Mucosa of rectum (tissue), 2 donors: Measurements from ENCODE around the gene EHBP1.

Experiments
- H3K27ac ChIP-seq, 2 donors: one replicate each; pipeline ENCODE4 v1.7.0; 2013; ENCODE audit warnings: inconsistent platforms in 2 of 2, low read depth in 2 of 2, low read length in 2 of 2
- H3K27me3 ChIP-seq, 2 donors: one replicate each; pipeline ENCODE4 v1.7.0; 2013; ENCODE audit warnings: low read length in 2 of 2; ENCODE audit not compliant: control insufficient read depth in 2 of 2, insufficient read depth in 2 of 2
- H3K36me3 ChIP-seq, 2 donors: one replicate each; pipeline ENCODE4 v1.7.0; 2013; ENCODE audit warnings: low read length in 2 of 2; ENCODE audit not compliant: control insufficient read depth in 2 of 2, insufficient read depth in 2 of 2
- H3K4me1 ChIP-seq, 2 donors: one replicate each; pipeline ENCODE4 v1.7.0; 2013; ENCODE audit warnings: low read length in 2 of 2, mild to moderate bottlenecking in 1 of 2; ENCODE audit not compliant: control insufficient read depth in 2 of 2, insufficient read depth in 2 of 2
- H3K4me3 ChIP-seq, 2 donors: one replicate each; pipeline ENCODE4 v1.7.0; 2013; ENCODE audit warnings: low read length in 2 of 2
- H3K9ac ChIP-seq, 2 donors: one replicate each; pipeline ENCODE4 v1.7.0; 2013; ENCODE audit warnings: low read length in 2 of 2, low read depth in 1 of 2, mild to moderate bottlenecking in 1 of 2
- H3K9me3 ChIP-seq, 2 donors: one replicate each; pipeline ENCODE4 v1.7.0; 2013; ENCODE audit warnings: low read length in 2 of 2; ENCODE audit not compliant: control insufficient read depth in 2 of 2
- donor health status: healthy.
- donor health status: Normal muscosa, but diverticular disease.

EHBP1 gene

GRCh38 chr2:62934517-62934916 lies 229.0 kb downstream of the EHBP1 start:
- Histone ChIP-seq H3K4me3 (no peak overlapping the region), H3K36me3 (no peaks in the 10 kb centered on the region), H3K9ac (no peak overlapping the region), H3K27ac (no peak overlapping the region), H3K27me3 (no peaks in the 10 kb centered on the region), H3K4me1 (no peaks in the 10 kb centered on the region), H3K9me3 (no peaks in the 10 kb centered on the region)

DNA sequence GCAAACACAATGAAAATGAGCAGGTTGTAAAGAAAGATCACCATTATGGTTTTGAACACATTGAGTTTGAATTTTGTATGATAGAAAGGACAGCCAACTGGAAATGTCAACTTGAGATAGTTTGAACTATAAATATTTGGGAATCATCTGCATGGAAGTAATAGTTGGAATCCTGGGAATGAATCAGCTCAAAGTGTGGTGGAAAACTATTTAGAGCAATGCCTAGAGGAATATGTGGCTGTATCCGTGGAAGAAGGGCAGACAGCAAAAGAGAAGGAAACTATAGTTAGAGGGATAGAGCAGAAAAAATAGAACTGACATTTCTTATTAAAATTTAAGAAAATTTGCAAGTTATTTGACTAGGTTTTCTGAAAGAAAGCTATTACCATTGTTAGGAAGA lies 232.6 kb downstream of the EHBP1 start:
- no peaks in the 10 kb centered on the region for H3K27me3 ChIP-seq
- H3K27ac ChIP-seq: no peak overlapping the region
- H3K9ac ChIP-seq: no peak overlapping the region
- H3K36me3 ChIP-seq: no peaks in the 10 kb centered on the region
- no peak overlapping the region for H3K4me3 ChIP-seq
- no peaks in the 10 kb centered on the region for H3K4me1 ChIP-seq
- no peaks in the 10 kb centered on the region for H3K9me3 ChIP-seq

DNA sequence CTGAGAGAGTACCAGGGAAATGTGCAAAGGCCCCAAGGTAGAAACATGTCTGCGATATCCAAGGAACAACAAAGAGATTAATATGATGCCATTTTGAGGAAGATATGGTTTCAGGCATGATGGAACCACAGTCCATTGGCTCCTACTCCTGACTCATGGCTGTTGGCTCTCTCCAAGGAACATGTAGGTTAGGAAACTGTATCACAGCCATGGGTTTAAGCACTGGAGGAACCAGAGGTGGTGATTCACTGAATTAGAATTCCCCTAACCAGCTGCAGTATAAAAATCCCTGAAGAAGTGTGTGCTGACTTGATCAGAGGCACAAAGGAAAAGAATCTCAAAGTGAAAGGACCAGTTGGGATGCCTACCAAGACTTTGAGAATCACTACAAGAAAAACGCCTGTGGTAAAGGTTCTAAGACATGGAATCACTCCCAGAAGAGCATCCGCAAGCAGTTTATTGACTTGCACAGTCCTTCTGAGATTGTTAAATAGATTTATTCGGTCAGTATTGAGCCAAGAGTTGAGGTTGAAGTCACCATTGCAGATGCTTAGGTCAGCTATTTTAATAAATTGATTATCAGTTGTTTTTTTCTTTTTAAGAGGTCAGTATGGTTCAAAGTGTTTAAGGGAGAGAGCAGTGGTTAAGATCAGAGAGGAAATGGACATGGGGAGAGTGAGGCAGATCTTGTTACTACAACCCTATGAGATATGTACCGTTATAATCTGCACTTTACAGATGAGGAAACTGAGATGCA lies 234.4 kb downstream of the EHBP1 start:
- Histone ChIP-seq H3K36me3 (no peaks in the 10 kb centered on the region), H3K4me1 (no peaks in the 10 kb centered on the region), H3K9me3 (no peaks in the 10 kb centered on the region), H3K27me3 (no peaks in the 10 kb centered on the region), H3K27ac (no peak overlapping the region), H3K4me3 (no peak overlapping the region), H3K9ac (no peak overlapping the region)

- H3K36me3 ChIP-seq: no peaks in the 10 kb centered on the region
- no peaks in the 10 kb centered on the region for H3K4me1 ChIP-seq
- H3K27ac ChIP-seq: no peak overlapping the region
- H3K4me3 ChIP-seq: no peak overlapping the region
- H3K9me3 ChIP-seq: no peaks in the 10 kb centered on the region
- no peak overlapping the region for H3K9ac ChIP-seq
- H3K27me3 ChIP-seq: no peaks in the 10 kb centered on the region
Observed at GRCh38 chr2:62940697-62941096, 235.2 kb downstream of the EHBP1 start.

DNA sequence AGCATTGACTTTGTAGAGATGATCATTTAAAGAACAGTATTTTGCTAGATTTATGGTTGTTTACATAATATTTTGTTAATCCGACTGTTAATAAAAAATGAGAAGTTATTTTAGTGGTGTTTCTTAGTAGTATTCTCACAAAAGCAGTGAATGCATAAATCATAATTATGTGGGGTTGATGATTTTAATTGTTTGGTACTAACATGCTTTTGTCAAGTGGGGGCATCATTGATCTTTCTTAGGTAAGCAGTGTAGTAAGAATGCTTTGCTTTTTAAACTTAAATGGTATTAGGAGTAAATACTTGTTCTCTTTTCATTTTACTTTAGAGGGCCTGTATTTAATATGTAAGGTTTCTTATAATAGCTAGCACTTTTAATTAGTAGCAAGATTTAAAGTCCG lies 235.9 kb downstream of the EHBP1 start:
- H3K4me1 ChIP-seq: no peaks in the 10 kb centered on the region
- H3K4me3 ChIP-seq: no peak overlapping the region
- H3K27me3 ChIP-seq: no peaks in the 10 kb centered on the region
- H3K36me3 ChIP-seq: no peaks in the 10 kb centered on the region
- no peak overlapping the region for H3K9ac ChIP-seq
- no peak overlapping the region for H3K27ac ChIP-seq
- H3K9me3 ChIP-seq: no peaks in the 10 kb centered on the region

DNA sequence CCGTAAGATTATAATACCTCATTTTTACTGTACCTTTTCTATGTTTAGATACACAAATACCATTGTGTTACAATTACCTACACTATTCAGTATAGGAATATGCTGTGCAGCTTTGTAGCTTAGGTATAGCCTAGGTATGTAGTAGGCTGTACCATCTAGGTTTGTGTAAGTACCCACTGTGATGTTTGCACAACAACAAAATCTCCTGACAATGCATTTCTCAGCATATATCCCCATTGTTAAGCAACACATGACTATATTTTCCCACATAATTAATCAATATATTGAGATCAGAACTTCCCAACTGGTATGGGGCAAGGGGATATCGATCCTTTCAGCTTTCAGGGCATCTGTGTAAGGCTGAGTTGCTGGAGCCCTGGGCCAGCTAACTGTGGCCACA lies 238.8 kb downstream of the EHBP1 start:
- no peak overlapping the region for H3K27ac ChIP-seq
- no peak overlapping the region for H3K9ac ChIP-seq
- no peaks in the 10 kb centered on the region for H3K9me3 ChIP-seq
- H3K27me3 ChIP-seq: no peaks in the 10 kb centered on the region
- no peak overlapping the region for H3K4me3 ChIP-seq
- H3K36me3 ChIP-seq: no peaks in the 10 kb centered on the region
- no peaks in the 10 kb centered on the region for H3K4me1 ChIP-seq

DNA sequence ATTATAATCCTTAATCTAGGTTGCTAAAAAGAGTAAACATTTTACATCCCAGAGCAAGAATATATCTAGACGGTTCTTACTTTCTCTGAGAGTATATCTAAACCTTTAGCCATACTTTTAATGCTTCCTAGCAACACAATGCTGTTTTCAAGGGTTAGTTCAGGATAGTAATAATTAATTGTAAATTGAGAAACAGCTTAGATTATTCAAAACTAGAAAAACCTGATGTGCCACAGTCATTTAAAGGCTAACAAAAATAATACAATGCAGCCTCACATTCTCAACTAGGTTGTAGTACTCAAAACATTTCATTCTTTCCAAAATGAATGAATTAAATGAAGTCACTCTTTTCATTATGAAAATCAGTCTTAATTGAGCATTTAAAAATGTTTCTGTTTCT lies 241.9 kb downstream of the EHBP1 start:
- no peaks in the 10 kb centered on the region for H3K9me3 ChIP-seq
- H3K27me3 ChIP-seq: no peaks in the 10 kb centered on the region
- no peak overlapping the region for H3K27ac ChIP-seq
- no peaks in the 10 kb centered on the region for H3K4me1 ChIP-seq
- no peak overlapping the region for H3K9ac ChIP-seq
- no peak overlapping the region for H3K4me3 ChIP-seq
- H3K36me3 ChIP-seq: no peaks in the 10 kb centered on the region

DNA sequence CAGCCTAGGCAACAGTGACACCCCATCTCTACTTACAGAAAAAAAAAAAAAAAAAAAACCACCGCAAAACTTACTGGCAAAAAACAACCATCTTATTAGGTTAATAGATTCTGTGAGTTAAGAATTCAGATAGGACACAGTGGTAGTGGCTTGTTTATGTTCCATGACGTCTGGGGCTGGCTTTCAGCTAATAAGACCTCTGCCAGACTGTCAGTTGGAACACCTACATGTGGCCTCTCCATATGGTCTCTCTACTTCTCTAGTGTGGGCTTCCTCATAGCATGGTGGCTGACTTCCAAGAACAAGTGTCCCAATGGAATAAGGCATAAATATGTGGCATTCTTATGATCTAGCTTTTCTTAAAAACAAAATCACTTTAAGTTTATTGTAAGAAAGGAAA lies 251.1 kb downstream of the EHBP1 start:
- Histone ChIP-seq H3K27me3 (no peaks in the 10 kb centered on the region), H3K4me1 (no peaks in the 10 kb centered on the region), H3K4me3 (no peak overlapping the region), H3K36me3 (no peaks in the 10 kb centered on the region), H3K9ac (no peak overlapping the region), H3K27ac (no peak overlapping the region), H3K9me3 (no peaks in the 10 kb centered on the region)

- Histone ChIP-seq H3K9me3 (no peaks in the 10 kb centered on the region), H3K9ac (no peak overlapping the region), H3K4me3 (no peak overlapping the region), H3K27me3 (no peaks in the 10 kb centered on the region), H3K27ac (no peak overlapping the region), H3K4me1 (no peaks in the 10 kb centered on the region), H3K36me3 (no peaks in the 10 kb centered on the region)
Observed at GRCh38 chr2:62958206-62958605, 252.7 kb downstream of the EHBP1 start.

DNA sequence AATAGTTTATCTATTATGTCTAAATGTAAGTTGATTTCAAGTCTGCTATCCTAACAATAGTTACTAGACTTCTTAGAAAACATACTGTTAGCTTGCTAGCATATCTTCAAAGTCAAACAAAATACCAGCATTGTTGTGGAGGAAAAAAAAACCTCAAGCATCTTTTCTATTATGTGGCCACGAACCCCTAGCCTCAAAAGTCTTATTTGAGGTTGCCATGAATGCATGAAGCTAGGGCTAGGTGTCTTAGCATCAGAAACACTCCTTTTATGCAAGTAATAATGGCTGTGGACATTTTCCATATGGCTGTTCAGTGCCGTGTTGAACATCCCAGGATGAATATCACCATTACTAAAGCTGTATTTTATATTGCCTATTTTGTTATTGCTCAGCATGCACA lies 258.5 kb downstream of the EHBP1 start:
- no peak overlapping the region for H3K27ac ChIP-seq
- H3K4me3 ChIP-seq: no peak overlapping the region
- no peaks in the 10 kb centered on the region for H3K4me1 ChIP-seq
- no peaks in the 10 kb centered on the region for H3K27me3 ChIP-seq
- H3K9me3 ChIP-seq: no peaks in the 10 kb centered on the region
- peaks cover 0 to 2% of the 10 kb centered on the region in 2 donors for H3K36me3 ChIP-seq
- H3K9ac ChIP-seq: no peak overlapping the region

DNA sequence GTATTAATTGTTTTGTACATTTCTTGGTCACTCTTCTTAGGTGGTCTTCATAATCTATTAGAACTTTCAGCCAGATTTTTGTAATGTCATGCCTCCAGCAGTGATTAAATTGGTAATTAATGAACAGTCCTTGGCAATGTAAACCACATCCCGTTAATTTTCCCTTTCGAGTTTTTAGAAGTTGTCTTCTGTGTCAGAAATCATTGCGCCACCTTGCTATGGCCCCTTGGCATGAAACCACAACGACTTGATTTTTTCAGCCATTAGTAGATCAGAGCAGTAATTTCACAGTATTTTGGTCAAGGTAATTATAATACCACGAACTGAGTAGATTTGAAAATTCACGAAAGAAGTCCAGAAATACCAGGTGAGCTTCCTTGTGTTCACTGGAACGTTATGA lies 259.2 kb downstream of the EHBP1 start:
- no peak overlapping the region for H3K9ac ChIP-seq
- no peak overlapping the region for H3K4me3 ChIP-seq
- H3K9me3 ChIP-seq: no peaks in the 10 kb centered on the region
- no peak overlapping the region for H3K27ac ChIP-seq
- H3K4me1 ChIP-seq: no peaks in the 10 kb centered on the region
- no peaks in the 10 kb centered on the region for H3K27me3 ChIP-seq
- H3K36me3 ChIP-seq: peaks cover 0 to 2% of the 10 kb centered on the region in 2 donors
